GM19397 (cell line): ENCODE measurements around the gene BAG2.

Experiments
- ATAC-seq: cut with Tn5 transposase; IDR thresholded peaks from one replicate; pipeline ENCODE4 v1.9.1; 2021; ENCODE audit warnings: mild to moderate bottlenecking, moderate library complexity; ENCODE audit not compliant: unreplicated experiment

BAG2 gene

DNA sequence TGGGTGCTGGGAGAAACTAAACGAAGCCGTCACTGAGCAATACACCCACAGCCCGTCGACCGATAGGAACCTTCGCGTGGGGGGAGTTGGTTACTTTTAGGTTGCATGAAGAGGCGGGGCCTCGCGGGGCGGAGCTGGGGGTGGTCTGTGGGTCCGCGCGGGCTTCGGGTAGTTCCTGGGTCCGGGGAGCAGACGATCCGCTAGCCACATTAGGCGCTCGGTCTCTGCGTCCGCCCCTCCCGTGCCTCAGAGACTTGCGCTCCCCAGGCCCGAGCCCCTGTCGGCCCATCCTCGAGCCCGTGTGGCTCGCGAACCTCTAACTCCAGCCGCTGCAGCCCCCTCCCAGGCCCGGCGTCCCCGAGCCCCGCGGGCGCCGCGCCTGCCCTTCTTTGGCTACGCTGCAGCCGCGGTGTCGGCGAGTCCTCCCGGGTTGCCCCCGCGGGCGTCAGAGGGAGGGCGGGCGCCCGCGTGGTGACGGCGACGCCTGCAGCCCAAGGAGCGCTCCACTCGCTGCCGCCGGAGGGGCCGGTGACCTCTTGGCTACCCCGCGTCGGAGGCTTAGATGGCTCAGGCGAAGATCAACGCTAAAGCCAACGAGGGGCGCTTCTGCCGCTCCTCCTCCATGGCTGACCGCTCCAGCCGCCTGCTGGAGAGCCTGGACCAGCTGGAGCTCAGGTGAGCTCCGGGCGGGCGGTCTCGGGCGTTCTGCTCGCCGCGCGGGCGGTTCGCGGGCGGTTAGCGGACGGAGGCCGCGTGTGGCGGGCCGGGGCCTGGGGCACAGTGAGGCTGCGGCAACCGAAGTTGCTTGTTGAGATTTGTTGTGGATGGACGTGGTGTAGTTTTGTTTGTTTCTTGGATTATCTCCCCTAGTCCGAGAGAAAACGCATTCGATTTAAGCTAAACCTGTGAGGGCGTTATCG is at the start of gene BAG2:
BAG2 (plus strand) TSS at position 191 of the 920 bp plus-strand sequence; CDS start at position 563, 372 bp downstream.
- ATAC-seq = peak; percentile 91

DNA sequence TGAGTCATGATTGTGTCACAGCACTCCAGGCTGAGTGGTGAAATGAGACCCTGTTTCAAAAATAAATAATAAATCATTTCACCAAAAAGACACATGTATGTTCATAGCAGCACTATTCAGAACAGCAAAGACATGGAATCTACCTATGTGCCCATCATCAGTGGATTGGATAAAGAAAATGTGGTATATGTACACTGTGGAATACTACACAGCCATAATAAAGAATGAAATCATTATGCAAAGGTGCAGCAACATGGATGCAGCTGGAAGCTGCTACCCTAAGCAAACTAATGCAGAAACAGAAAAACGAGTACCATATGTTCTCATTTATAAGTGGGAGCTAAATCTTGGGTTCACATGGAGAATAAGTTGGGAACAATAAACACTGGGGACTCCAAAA is 49.0 kb upstream of the BAG2 start:
- ATAC-seq = no peak

DNA sequence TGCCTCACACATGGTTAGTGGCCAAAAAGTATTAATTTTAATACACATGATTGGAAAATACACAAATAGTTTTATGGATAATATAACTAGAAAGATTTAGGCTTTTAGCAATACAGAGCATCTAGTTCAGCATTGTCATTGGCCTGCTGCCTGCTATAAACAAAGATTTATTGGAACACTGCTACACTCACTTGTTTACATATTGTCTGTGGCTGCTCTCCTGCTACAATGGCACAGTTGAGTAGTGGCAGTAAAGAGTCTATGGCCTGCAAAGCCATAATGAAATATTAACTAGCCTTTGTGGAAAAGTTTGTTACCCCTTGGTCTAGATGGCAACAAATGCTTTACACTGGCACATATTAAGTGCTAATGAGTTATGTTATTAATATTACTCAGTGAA is 44.4 kb upstream of the BAG2 start:
- no peak for ATAC-seq

DNA sequence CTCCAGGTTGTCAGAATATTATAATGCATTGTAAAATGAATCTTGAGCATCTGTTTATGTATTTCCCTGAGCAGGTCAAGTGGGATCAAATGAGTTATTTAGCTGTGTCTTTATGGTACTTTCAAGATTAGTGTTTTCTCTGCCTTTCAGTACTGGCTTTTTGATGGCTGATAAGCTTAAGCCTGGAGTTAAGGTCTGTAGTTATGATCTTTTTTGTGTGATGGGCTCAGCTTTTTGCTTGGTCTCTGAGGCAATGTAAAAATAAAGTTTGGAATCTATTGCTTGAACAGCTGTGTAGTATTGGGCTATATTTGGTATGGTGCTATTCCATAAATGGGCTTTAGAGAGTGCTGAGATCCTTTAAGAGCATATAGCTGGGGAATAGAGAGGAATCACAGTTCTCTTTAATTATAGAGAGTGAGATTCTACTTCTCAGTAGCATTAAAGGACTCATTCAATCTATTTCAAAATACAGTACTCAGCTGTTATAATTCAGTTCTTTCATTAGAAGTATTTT is 41.4 kb upstream of the BAG2 start:
- ATAC-seq = no peak

DNA sequence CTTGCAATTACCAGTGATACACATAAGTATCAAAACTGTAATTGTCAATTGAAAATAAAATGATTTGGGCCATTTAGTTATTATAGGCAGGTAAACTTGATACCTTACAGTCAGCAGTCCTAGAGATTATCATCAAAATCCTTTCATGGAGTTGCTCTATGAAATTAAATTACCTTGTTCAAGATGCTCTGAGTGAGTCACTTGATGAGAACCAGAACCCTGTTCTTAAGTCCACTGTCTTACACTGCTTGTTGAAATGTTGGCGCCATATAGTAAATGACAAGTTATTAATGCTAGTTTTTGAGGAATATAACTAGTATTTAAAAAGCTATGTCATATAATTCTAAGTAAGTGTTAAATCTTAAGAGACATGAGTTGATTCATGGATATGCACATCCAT is 37.2 kb upstream of the BAG2 start:
- ATAC-seq = no peak

DNA sequence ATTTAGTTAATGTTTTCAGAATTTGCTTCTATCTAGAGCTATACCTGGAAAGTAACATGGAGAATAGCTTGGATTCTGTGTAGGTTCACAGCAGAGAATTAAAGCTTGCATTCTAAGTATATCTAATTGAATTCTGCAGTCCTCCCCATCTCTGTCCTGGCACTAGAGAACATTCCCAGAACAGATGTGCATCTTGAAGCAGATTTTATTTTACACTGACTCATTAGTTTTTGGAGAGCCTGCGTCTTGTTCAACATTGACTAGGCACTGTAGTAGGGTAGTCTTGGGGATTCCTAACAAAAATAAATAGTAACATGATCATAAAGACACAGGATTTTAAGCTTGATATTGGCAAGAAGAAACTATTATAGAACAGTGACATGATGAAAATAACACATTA is 36.2 kb upstream of the BAG2 start:
- no peak for ATAC-seq

DNA sequence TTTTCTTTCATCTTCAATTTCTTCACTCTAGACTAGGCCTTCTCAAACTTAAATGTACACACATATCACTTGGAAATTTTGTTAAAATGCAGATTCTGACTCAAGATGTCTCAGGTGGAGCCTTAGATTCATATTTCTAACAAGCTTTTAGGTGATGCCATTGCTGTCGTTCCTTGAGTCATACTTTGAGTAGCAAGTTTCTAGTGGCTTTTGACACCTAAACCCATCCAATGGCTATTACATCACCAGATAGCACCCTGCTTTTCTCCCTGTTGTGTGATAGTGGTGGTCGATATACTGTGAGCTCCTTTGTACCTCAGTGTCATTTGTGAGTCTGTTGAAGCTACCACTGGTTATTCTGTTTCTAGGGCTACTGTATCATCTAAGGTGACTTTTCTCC is 34.8 kb upstream of the BAG2 start:
- no peak for ATAC-seq

DNA sequence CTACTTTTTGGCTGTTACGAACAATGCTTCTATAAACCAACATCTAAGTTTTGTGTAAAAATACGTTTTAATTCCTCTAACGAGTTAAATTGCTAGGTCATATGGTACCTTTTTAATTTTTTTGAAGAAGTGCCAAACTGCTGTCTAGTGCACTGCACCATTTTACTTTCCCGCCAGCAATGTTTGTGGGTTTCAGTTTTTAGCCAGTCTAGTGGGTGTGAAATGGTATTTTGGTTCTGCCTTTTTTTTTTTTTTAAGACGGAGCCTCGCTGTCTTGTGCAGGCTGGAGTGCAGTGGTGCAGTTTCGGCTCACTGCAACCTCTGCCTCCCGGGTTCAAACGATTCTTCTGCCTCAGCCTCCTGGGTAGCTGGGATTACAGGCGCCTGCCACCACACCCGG is 34.1 kb upstream of the BAG2 start:
- ATAC-seq = no peak

DNA sequence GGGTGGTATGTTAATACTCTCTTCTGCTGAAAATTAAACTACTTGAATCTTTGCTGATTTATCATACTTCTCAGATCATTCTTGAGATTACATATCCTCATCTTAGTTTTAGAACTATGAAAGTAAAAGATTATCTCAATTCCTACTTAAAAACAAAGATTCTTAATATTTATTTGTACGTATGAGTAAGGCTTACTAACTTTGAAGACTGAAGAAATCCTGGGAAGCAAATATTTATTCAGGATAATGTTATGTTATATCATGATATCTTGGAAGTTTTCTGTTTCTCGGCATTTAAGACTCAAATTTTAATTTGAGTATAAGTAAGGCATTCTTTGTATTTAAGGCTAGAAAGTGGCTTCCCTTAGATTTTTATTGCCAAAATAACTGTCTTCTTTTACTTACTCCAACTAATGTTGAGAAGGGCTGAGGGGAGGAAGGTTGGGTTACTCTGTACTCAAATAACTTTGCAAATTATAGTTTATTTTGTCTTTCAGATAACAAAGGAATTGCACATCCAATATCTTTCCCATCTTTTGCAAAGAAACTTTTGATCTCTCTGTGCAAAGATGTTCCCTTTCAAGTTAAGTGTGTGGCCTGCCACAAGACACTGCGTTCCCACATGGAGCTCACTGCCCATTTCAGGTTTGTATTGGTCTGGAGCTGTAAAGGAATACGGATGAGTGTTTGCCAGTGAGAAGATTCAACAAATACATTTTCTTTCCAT is 30.5 kb upstream of the BAG2 start:
- ATAC-seq = no peak

DNA sequence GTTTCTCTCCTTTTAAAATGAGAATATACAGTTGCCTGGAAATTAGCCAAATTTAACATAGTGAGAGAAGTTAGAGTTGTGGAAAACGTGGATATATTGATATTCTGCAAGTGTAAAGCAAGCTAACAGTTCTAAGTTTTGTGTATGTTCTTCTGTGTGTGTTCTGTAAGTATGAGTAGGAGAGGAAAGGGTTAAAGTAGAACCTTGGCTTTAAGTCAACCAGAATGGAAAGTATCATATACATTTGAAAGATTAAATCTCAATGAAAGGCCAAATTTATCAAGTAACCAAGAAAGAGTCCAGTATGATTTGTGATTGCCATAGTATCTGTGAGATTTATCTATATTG is 30.0 kb upstream of the BAG2 start:
- no peak for ATAC-seq

DNA sequence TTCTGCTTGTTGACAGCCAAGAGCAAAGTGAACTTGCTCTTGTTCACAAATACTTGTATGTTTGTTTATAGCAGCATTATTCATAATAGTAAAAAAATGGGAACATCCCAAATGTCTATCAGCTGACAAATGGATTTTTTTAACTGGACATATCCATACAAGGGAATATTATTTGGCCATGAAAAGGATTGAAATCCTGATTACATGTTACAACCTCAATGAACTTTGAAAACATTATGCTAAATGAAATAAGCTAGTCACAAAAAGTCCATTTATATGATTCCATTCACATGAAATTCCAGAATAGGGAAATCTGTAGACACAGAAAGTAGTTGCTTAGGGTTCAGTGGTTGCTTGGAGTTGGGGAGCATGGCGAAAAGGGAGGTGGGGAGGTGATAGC is 28.4 kb upstream of the BAG2 start:
- no peak for ATAC-seq

DNA sequence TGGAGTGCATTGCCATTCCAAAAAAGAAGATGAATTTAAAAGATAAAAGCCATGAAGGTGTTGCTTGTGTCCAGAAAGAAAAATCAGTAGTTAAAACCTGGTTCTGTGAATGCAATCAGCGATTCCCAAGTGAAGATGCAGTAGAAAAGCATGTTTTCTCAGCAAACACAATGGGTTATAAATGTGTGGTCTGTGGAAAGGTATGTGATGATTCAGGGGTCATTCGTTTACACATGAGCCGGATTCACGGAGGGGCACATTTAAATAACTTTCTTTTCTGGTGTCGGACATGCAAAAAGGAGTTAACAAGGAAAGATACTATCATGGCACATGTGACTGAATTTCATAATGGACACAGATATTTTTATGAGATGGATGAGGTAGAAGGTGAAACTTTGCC is 24.7 kb upstream of the BAG2 start:
- ATAC-seq = no peak

DNA sequence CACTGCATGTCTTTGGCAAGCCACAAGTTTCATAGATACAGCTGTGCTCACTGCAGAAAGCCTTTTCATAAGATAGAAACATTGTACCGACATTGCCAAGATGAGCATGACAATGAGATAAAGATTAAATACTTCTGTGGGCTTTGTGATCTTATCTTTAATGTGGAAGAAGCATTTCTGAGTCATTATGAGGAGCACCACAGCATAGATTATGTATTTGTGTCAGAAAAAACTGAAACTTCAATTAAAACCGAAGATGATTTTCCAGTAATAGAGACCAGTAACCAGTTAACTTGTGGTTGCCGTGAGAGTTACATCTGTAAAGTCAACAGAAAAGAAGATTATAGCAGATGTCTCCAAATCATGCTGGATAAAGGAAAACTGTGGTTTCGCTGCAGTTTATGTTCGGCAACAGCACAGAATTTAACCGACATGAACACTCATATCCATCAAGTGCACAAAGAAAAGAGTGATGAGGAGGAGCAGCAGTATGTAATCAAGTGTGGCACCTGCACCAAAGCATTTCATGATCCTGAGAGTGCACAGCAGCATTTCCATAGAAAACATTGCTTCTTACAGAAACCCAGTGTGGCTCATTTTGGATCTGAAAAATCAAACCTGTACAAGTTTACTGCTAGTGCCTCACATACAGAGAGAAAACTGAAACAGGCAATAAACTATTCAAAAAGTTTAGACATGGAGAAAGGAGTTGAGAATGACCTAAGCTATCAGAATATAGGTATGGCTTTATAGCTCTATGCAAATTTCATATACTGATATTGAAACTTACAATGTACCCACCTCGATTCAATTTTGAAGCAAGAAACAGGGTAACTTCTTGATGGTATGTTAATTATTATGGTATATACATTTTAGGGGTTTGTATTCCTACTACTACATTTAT is 23.9 kb upstream of the BAG2 start:
- ATAC-seq = no peak

DNA sequence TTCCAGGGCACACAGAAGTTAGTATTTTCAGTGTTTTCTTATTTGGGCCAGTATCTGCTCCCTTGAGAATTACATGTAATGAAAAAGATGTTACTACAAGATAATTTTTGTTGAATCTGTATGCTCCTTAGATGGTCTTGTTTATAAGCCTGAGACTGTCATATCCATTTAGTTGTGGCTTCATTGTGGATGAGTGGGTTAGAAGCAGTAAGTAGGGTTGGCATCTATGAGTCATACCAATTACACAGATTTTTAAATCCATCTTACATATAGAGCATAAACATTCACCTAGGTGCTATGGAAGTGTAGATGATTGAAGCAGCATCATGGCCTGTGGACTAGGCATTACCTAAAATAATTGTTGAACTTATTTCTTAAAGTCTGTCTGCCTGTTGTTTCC is 13.5 kb upstream of the BAG2 start:
- no peak for ATAC-seq

DNA sequence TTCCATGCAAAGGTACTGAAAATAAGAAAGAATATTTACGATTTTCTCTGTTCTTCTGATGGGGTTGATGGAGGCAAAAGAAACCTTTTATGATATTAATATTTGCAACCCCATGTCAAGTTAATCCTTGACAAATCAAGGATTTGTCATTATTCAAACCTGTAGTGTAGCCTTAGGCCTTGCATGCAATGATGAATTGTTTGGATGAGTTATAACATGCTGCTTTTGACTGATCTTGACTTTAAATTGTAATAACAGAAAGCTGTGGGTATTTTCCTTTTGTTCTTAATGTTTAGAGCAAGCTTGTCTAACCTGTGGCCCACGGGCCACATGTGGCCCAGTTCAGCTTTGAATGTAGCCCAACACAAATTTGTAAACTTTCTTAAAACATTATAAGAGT is 13.0 kb upstream of the BAG2 start:
- no peak for ATAC-seq

DNA sequence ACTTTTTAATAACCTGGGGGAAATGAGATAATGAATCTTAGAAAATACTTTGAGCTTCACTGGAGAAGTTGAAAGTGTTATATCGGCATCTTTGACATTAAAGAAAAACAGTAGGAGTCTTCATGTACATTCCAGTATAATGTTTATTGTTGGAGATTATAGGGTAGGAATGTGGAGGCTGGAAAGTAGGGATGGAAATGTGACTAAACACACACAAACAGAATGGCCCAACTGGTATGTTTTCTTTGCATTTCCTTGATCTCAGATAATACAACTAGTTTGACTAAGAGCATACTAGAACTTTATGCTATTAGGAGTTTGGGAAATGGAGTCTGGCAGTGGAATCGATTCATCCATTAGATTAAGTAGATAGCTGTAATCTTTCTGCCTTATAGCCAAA is 10.1 kb upstream of the BAG2 start:
- no peak for ATAC-seq

DNA sequence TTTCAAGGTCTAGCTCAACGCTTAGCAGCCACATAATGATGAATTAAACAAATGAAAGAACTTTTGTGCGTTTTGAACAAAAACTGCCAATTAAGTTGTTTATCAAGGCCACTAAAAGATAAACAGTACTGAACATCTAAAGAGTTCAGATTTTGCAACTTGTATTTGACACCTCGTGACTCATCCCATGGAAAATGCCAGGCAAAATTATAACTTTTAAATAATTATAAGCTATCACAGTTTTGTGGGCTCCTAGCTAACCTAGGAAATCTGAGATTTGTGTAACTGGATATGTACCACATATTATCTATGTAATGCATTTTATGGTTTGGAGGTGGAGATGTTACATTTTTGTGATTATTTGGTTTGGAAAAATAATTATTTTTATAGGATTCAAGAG is 9.6 kb upstream of the BAG2 start:
- ATAC-seq = no peak

DNA sequence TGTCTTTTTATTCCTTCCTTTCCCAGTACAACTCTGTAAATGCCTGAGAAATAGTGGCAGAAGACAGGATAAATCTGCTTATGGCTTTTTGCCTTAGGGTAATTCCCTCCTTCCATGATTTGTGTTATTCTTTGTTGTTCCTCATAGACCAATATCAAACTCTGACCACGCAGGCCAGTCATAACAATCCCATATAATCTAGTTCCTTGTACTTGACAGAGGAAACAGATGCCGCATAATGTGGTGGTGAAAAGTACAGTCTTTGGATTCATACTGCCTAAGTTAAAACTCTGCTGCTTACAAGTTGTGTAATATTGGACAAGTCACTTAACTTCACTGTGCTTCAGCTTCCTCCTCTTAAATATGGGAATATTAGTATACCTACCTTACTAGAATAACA is 8.2 kb upstream of the BAG2 start:
- ATAC-seq = no peak

DNA sequence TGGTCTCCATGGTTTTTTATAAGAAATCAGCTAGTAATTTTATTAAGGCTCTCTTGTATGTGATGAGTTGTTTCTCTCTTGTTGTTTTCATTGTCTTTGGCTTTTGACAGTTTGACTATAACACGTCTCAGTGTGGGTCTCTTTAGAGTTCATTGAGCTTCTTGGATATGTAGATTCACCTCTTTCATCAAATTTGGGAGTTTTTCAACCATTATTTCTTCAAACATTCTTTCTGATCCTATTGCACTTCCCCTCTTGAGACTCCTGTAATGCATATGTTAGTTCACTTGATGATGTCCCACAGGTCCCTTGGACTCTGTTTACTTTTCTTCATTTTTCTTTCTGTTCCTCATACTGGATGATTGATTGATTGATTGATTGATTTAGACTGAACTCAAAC is 7.0 kb upstream of the BAG2 start:
- ATAC-seq = no peak

DNA sequence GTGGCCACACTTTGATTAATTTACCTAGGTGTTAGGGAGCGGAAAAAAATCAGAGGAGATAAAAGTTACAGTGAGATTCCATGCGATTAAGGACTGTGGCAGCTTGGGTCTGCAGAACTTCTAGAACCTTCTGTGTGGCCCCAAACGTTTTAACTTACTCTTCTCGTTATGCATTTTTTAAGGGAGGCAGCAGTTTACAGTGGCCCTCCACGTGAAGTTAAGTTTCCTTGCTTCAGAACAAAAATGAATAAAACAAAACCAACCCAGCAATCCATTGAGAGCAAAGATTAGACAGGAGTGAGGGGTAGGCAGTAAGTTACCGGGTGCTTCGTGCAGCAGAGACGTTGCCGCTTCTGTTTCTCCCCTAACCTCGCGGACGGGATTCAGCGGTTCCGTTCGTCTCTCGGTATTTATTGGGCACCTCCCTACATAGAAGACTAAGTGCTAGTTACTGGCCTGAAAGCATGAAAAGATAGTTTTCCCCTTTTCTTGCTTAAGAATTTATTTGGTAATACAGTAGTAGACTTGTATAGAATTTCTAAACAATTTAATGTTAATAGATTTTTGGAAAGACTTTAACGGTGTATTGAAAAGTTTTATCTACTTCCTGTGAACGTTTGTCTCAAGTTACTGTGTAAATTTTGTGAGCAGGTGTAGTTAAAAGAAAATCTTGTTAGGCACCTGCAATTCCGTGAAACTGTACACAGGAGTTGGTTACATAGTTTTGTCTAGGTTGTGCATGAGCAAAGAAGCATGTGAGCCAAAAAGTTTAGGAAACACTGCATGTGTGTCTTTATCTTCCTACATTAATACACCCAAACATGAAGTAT is 1.1 kb downstream of the BAG2 start:
- no peak for ATAC-seq
